HG02678 (cell line): ENCODE data around the gene NELFE.
"Not testable (repeated sequence)": the region's sequence is repeated elsewhere in the genome, so short reads cannot be mapped to it uniquely, and the experiment has no call there.

Source experiments
- ATAC-seq: cut with Tn5 transposase; IDR thresholded peaks from one replicate; pipeline ENCODE4 v1.9.1; 2021; ENCODE audit warnings: mild to moderate bottlenecking, moderate library complexity; ENCODE audit not compliant: unreplicated experiment

NELFE gene

GRCh38 chr6:31958741-31959739 lies at the start of gene NELFE, which contains the start of gene SKIC2:
Gene NELFE, minus strand, starts transcription at chr6:31958971. Its CDS starts 525 bp downstream, at chr6:31958446.
Gene SKIC2, plus strand, starts transcription at chr6:31959175. Its CDS starts 18 bp downstream, at chr6:31959193.
- ATAC-seq = peak; percentile 97

- ATAC-seq = not testable (repeated sequence)
Measured at GRCh38 chr6:32008037-32008436, 49.3 kb upstream of the NELFE start.

DNA sequence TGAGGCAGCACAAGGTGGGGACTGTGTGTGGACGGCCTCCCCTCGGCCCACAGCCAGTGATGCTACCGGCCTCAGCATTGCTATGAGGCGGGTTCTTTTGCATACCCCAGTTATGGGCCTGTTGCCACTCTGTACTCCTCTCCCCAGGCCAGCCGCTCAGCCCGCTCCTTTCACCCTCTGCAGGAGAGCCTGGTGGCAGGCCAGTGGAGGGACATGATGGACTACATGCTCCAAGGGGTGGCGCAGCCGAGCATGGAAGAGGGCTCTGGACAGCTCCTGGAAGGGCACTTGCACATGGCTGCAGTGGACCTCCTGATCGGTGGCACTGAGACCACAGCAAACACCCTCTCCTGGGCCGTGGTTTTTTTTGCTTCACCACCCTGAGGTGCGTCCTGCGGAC lies 48.3 kb upstream of the NELFE start:
- not testable (repeated sequence) for ATAC-seq

DNA sequence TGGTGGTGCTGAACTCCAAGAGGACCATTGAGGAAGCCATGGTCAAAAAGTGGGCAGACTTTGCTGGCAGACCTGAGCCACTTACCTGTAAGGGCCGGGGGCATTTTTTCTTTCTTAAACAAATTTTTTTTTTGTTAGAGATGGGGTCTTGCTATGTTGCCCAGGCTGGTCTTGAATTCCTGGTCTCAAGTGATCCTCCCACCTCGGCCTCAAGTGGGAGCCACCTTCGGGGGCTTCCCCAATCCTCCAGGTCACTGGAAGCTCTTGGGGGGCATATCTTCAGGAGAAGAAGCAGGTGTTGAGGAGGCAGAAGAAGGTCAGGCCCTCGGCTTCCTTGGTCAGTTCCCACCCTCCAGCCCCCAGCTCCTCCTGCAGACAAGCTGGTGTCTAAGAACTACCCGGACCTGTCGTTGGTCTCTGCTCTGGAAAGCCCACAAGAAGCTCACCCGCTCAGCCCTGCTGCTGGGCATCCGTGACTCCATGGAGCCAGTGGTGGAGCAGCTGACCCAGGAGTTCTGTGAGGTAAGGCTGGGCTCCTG lies 47.3 kb upstream of the NELFE start:
- ATAC-seq = not testable (repeated sequence)

DNA sequence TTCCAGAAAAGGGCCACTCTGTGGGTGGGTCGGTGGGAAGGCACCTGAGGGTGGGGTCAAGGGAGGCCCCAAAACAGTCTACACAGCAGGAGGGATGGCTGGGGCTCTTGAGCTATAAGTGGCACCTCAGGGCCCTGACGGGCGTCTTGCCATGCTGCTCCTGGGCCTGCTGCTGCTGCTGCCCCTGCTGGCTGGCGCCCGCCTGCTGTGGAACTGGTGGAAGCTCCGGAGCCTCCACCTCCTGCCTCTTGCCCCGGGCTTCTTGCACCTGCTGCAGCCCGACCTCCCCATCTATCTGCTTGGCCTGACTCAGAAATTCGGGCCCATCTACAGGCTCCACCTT lies 46.7 kb upstream of the NELFE start:
- not testable (repeated sequence) for ATAC-seq

- ATAC-seq = not testable (repeated sequence)
Measured at GRCh38 chr6:32004864-32005537, 46.2 kb upstream of the NELFE start.

GRCh38 chr6:32004393-32004792 lies 45.6 kb upstream of the NELFE start:
- not testable (repeated sequence) for ATAC-seq

DNA sequence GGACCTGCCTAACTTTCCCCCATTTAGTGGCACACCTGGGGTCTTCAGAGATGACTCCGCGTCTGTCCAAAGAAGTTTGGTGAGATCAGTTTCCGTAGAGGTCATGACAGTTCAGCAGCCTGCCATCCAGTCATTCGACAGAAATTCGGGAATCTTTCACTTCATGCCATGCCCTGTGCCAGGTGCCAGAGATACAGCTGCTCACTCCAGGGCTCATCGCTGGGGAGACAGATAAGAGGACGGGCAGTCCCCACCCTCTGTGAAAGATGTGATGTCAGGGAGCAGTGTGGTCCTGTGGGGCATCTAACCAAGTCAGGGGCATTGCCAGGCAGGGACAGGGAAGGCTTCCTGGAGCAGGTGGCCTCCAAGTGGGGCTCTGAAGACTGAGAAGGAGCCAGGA lies 44.5 kb upstream of the NELFE start:
- ATAC-seq = not testable (repeated sequence)

- ATAC-seq = not testable (repeated sequence)
Measured at GRCh38 chr6:32002546-32003268, 43.9 kb upstream of the NELFE start.

GRCh38 chr6:31996385-31996784 lies 37.6 kb upstream of the NELFE start:
- ATAC-seq = not testable (repeated sequence)

GRCh38 chr6:31994421-31994820 lies 35.6 kb upstream of the NELFE start:
- ATAC-seq = not testable (repeated sequence)

- not testable (repeated sequence) for ATAC-seq
Measured at GRCh38 chr6:31989363-31989762, 30.6 kb upstream of the NELFE start.

- ATAC-seq = not testable (repeated sequence)
Measured at GRCh38 chr6:31981744-31982143, 23.0 kb upstream of the NELFE start, which contains the start of gene C4A. Gene C4A, plus strand, starts transcription at chr6:31982057. Its CDS starts 51 bp downstream, at chr6:31982108.

DNA sequence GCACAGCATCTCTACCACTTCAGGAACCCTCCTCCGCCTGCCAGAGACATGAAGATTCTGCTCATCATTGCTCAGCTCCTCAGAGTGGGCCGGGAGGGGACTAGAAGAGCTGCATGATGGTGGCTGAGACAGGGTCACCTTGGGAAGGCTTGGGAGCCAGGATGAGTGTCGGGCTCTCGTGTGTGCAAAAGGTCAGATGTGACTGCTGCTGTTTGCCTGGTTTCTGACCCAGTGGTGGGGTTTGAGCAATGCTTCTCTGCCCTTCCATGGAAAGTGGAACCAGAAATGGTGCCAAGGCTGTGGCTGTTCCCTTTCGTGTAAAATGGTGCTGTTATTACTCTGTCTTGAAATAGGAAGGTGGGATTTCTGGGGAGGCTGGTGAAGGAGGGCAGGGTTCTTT lies 22.2 kb upstream of the NELFE start:
- ATAC-seq = not testable (repeated sequence)

DNA sequence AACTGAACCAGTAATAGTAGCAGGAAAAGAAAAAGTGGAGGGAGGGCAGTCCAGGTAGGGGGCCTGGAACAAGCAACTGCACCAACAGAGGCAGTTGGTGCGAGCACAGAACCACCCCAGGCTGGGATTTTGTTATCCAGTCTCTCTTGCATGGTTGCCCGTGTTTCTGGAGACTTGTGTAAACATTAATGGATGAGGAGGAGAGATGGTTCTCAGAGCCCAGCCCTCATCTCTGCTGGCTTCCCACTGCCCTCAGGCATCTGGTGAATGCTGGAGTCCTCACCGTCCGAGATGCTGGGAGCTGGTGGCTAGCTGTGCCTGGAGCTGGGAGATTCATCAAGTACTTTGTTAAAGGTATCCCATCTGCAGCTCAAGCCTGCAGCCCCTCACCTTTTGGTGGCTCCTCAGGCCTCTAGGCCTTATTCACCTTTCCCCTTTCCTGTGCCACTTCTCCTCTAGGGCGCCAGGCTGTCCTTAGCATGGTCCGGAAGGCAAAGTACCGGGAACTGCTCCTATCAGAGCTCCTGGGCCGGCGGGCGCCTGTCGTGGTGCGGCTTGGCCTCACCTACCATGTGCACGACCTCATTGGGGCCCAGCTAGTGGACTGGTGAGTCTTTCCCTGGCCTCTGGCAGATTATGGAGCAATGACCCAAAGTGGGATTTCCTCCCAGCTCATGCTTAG lies 21.6 kb upstream of the NELFE start:
- ATAC-seq = not testable (repeated sequence)

DNA sequence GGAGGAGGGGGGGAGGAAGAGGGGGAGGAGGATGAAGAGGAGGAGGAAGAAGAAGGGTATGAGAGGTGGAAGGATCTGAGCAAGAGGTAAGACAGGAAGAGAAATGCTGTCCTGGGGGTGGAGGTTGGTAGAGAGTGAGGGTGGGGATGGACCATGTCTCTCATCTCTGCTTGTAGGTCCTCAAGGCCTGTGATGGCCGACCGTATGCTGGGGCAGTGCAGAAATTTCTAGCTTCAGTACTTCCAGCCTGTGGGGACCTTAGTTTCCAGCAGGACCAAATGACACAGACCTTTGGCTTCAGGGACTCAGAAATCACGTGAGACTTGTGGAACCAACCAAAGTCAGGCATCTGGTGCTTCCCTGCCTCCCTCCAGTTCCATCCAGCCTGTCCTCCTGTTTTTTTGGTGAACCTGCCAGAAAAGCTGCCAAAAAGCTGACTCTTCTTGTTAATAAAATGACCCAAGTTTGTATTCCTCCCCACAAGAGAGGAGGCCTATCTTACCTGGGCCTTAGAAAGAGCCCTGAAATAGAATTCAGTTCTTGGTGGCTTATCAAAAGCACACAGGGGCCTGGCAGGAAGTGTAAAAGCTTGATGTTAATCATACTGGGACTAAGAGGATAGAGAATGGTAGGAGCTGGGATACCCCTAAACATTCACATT lies 20.6 kb upstream of the NELFE start:
- no peak for ATAC-seq

DNA sequence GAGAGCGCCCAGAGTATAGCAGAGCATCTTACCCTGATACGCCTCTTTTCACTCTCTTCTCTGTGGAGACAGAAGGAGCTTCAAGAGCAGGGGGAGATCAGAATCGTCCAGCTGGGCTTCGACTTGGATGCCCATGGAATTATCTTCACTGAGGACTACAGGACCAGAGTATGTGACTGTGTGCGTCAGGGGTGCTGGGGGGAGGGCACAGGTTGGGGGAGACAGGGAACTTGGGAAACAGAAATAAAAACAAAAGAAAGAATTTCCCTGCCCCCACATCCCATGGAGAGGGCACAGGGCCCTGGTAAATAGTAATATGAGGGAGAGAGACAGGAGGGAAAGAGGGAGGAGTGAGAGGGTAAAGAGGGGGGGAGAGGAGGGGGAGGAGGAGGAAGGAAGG lies 20.1 kb upstream of the NELFE start:
- no peak for ATAC-seq

DNA sequence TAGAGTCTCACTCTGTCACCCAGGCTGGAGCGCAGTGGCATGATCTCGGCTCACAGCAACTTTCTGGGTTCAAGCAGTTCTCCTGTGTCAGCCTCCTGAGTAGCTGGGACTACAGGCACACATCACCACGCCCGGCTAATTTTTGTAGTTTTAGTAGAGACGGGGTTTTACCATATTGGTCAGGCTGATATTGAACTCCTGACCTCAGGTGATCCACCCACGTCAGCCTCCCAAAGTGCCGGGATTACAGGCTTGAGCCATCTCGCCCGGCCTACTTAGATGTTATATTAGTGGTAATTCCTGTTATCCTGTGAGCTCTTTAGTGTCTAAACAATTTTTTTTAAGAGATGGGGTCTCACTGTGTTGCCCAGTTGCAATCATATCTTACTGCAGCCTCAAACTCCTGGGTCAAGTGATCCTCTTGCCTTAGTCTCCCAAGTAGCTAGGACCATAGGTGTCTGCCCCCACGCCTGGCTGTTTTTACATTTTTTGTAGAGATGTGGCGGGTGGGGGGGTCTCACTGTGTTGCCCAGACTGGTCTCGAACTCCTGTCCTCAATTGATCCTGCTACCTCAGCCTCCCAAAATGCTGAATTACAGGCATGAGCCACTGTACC lies 19.2 kb upstream of the NELFE start:
- ATAC-seq = no peak

DNA sequence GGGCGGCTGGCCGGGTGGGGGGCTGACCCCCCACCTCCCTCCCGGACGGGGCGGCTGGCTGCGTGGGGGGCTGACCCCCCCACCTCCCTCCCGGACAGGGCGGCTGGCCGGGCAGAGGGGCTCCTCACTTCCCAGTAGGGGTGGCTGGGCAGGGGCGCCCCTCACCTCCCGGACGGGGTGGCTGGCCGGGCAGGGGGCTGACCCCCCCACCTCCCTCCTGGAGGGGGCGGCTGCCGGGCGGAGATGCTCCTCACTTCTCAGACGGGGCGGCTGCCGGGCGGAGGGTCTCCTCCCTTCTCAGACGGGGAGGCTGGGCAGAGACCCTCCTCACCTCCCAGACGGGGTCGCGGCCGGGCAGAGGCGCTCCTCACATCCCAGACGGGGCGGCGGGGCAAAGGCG lies 17.3 kb upstream of the NELFE start:
- not testable (repeated sequence) for ATAC-seq
